ENCODE data around the gene NOC2L.
A peak's percentile ranks its signal among the peaks of the same experiment; 100 is the strongest.

The NOC2L gene

GRCh38 chr1:910311-910880 lies 48.7 kb downstream of the NOC2L start:
- DNase-seq (ENCODE audit: low read depth), result no peak
- TF ChIP-seq CTCF (conservative IDR thresholded peaks at IDR 0.05; ENCODE audit: low read depth, low read length), result no peak
- no peak overlapping the region for H3K4me3 ChIP-seq (ENCODE audit: low read depth, low read length)

- TF ChIP-seq CTCF (conservative IDR thresholded peaks at IDR 0.05; ENCODE audit: low read depth, low read length), result no peak
- DNase-seq (ENCODE audit: low read depth), result no peak
- H3K4me3 ChIP-seq (ENCODE audit: low read depth, low read length), result no peak overlapping the region
Measured at GRCh38 chr1:909861-910310, 49.2 kb downstream of the NOC2L start.

GRCh38 chr1:908661-909060 lies 50.4 kb downstream of the NOC2L start:
- no peak for TF ChIP-seq CTCF (conservative IDR thresholded peaks at IDR 0.05; ENCODE audit: low read depth, low read length)
- H3K4me3 ChIP-seq (ENCODE audit: low read depth, low read length), result no peak overlapping the region
- no peak for DNase-seq (ENCODE audit: low read depth)

- TF ChIP-seq CTCF (conservative IDR thresholded peaks at IDR 0.05; ENCODE audit: low read depth, low read length), result no peak
- no peak for DNase-seq (ENCODE audit: low read depth)
- H3K4me3 ChIP-seq (ENCODE audit: low read depth, low read length), result no peak overlapping the region
Measured at GRCh38 chr1:907611-908451, 51.2 kb downstream of the NOC2L start.

GRCh38 chr1:906600-907420 lies 52.2 kb downstream of the NOC2L start:
- TF ChIP-seq CTCF (conservative IDR thresholded peaks at IDR 0.05; ENCODE audit: low read depth, low read length), result no peak
- DNase-seq (ENCODE audit: low read depth), result peak; percentile 48
- H3K4me3 ChIP-seq (ENCODE audit: low read depth, low read length), result no peak overlapping the region

GRCh38 chr1:905811-906599 lies 53.1 kb downstream of the NOC2L start:
- no peak for TF ChIP-seq CTCF (conservative IDR thresholded peaks at IDR 0.05; ENCODE audit: low read depth, low read length)
- DNase-seq (ENCODE audit: low read depth), result no peak
- no peak overlapping the region for H3K4me3 ChIP-seq (ENCODE audit: low read depth, low read length)

Data from choroid plexus epithelial cell (primary cell).